ENCODE measurements around the gene LRRK1.
"Not testable (repeated sequence)": the region's sequence is repeated elsewhere in the genome, so short reads cannot be mapped to it uniquely, and the experiment has no call there.

The LRRK1 gene

DNA sequence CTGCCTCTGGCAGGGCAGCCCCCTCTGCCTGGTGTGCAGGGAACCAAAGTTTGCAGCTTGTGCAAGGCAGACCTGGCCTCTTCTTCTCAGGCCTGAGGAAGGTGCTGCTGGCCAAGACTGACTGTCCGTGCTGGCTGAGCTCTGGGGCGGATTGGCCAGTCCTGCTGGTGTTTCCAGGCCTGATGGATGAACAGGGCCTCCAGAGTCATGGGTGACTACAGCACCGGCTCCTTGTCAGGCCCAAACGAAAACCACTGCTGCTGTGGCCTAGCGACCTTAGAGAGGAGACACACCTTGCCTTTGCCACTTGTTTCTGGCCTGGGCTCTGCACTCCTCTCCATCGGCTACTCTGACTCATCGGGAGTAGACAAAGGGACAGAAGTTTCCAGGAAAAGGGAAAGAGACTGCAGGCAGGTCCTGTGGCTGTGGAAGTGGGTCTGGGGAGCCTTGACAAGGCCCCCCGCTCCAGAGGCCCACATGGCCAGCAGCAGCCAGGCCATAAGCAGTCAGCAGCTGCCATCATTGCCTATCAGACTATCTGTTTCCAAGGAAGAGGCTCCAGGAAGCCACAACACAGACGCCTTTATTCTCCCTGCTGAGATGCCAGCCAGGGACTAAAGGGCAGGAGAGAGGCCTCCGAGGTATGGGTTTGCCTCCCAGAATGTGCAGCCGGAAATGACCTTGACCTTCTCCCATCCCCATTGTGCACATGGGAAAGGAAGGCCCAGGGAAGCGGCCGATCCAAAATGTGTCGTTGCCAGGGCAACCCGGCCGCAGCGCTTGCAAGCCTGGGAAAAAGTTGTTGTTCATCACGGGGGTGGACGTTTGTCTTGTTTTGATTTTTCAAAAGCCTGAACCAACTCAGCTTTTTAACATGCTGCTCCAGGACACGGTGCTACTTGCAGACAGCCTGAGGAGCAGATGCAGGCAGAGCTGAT, 172.2 kb downstream of the LRRK1 start:
- no CpG with 5 or more reads among the region's 20 CpGs for WGBS (ENCODE audit: extremely low coverage, insufficient coverage, low lambda C conversion rate)
- Histone ChIP-seq H3K4ac (ENCODE audit: low read depth, low read length) (no peak overlapping the region), H3K4me3 (ENCODE audit: low read length) (no peak overlapping the region)

DNA sequence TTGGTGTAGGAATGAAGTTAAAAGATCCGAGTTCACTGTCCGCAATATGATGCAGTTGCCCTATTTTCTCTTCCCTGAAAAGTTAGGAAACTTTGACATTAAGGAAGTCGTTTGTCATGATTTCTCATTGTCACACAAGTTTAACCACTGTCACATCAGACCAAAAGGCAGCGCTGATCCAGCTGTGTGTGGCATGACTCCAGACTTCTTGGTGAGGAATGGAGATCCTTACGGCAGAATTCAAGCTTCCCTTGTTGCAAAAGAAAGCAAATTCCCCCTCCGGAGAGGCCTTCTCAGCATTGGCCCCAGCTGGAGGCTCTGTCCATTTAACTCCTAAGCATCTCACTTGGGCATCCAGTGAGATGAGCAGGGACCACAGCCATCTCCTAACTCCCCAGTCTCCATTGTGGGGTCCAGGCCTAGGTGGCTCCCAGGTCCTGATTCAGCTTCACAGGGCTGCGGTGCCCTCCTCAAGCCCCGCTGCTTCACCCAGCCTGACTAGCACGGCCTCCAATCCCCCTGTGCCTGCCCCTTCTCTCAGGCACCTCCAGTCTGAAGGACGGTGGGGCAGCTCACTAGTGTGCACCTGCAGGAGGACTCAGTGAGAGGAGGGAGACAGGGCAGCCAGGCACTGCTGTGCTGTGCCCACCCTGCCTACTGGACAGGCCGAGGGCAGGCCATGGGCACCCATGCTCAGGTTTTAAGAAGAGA, 173.2 kb downstream of the LRRK1 start:
- DNase-seq = no peak
- H3K56ac ChIP-seq (ENCODE audit: low read length) = no peak overlapping the region
- no peak overlapping the region for H4K8ac ChIP-seq (ENCODE audit: low read depth, low read length)
- no peak overlapping the region for H3K9ac ChIP-seq (ENCODE audit: low read length)
- H3K79me2 ChIP-seq (ENCODE audit: control insufficient read depth, insufficient read depth, low read length) = no peaks in the 10 kb centered on the region
- H4K5ac ChIP-seq (ENCODE audit: low read length) = no peak overlapping the region
- no CpG with 5 or more reads among the region's 11 CpGs for WGBS (ENCODE audit: extremely low coverage, insufficient coverage, low lambda C conversion rate)
- no peak overlapping the region for H2BK5ac ChIP-seq (ENCODE audit: low read length)
- H2BK15ac ChIP-seq (replicated peaks; ENCODE audit: low read depth) = no peak overlapping the region
- H3K4ac ChIP-seq (ENCODE audit: low read depth, low read length) = no peak overlapping the region
- no peak overlapping the region for H3K18ac ChIP-seq (ENCODE audit: low read length)
- H3K4me3 ChIP-seq (ENCODE audit: low read length) = no peak overlapping the region
- H3K79me1 ChIP-seq (ENCODE audit: low read length) = no peaks in the 10 kb centered on the region
- no peak overlapping the region for H2BK120ac ChIP-seq (ENCODE audit: low read depth, low read length)
- H3K23ac ChIP-seq (ENCODE audit: low read length) = no peak overlapping the region
- H3K4me1 ChIP-seq (ENCODE audit: control insufficient read depth, low read depth, low read length) = no peaks in the 10 kb centered on the region
- no peaks in the 10 kb centered on the region for H3K36me3 ChIP-seq (ENCODE audit: control insufficient read depth, insufficient read depth, low read length)
- H2AK5ac ChIP-seq (ENCODE audit: low read length) = no peak overlapping the region
- no peaks in the 10 kb centered on the region for H3K27me3 ChIP-seq (ENCODE audit: insufficient read depth, low read length, poor library complexity)
- H3K27ac ChIP-seq (ENCODE audit: low read depth, low read length) = no peak overlapping the region
- H3K4me2 ChIP-seq (ENCODE audit: low read length) = no peak overlapping the region

More for the DNA sequence above, 172.2 kb downstream of the LRRK1 start:
- no peak overlapping the region for H2AK5ac ChIP-seq (ENCODE audit: low read length)
- H3K36me3 ChIP-seq (ENCODE audit: control insufficient read depth, insufficient read depth, low read length) = no peaks in the 10 kb centered on the region
- no peak overlapping the region for H3K18ac ChIP-seq (ENCODE audit: low read length)
- H3K79me1 ChIP-seq (ENCODE audit: low read length) = no peaks in the 10 kb centered on the region
- H3K27me3 ChIP-seq (ENCODE audit: insufficient read depth, low read length, poor library complexity) = no peaks in the 10 kb centered on the region
- H4K8ac ChIP-seq (ENCODE audit: low read depth, low read length) = no peak overlapping the region
- H2BK5ac ChIP-seq (ENCODE audit: low read length) = no peak overlapping the region
- H3K23ac ChIP-seq (ENCODE audit: low read length) = no peak overlapping the region
- H2BK120ac ChIP-seq (ENCODE audit: low read depth, low read length) = no peak overlapping the region
- no peak overlapping the region for H3K4me2 ChIP-seq (ENCODE audit: low read length)
- no peak overlapping the region for H4K5ac ChIP-seq (ENCODE audit: low read length)
- no peak overlapping the region for H3K9ac ChIP-seq (ENCODE audit: low read length)
- H3K27ac ChIP-seq (ENCODE audit: low read depth, low read length) = no peak overlapping the region
- no peaks in the 10 kb centered on the region for H3K4me1 ChIP-seq (ENCODE audit: control insufficient read depth, low read depth, low read length)
- H2BK15ac ChIP-seq (replicated peaks; ENCODE audit: low read depth) = no peak overlapping the region
- no peak for DNase-seq
- H3K56ac ChIP-seq (ENCODE audit: low read length) = no peak overlapping the region
- no peaks in the 10 kb centered on the region for H3K79me2 ChIP-seq (ENCODE audit: control insufficient read depth, insufficient read depth, low read length)

DNA sequence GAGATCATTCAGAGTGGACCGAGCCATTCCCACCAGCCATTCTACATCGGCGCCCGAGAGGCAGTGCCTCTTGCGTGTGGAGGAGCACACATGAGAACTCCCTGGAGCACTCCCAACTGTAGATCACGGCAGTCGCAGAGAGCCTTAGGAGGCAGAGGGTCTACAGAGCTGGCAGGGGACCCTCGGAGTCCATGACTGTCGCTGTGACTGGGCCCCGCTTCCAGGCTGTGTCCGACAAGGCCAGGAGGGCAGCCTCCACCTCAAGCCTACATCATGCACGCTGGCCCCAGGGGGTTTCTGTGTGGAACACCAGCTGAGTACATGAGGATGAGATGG, 173.7 kb downstream of the LRRK1 start:
- Histone ChIP-seq H3K23ac (ENCODE audit: low read length) (no peak overlapping the region), H3K27ac (ENCODE audit: low read depth, low read length) (no peak overlapping the region), H3K27me3 (ENCODE audit: insufficient read depth, low read length, poor library complexity) (no peaks in the 10 kb centered on the region), H3K9ac (ENCODE audit: low read length) (no peak overlapping the region), H3K56ac (ENCODE audit: low read length) (no peak overlapping the region), H3K4me3 (ENCODE audit: low read length) (no peak overlapping the region), H2BK5ac (ENCODE audit: low read length) (no peak overlapping the region), H2AK5ac (ENCODE audit: low read length) (no peak overlapping the region), H4K8ac (ENCODE audit: low read depth, low read length) (no peak overlapping the region), H3K79me2 (ENCODE audit: control insufficient read depth, insufficient read depth, low read length) (no peaks in the 10 kb centered on the region), H3K79me1 (ENCODE audit: low read length) (no peaks in the 10 kb centered on the region), H3K36me3 (ENCODE audit: control insufficient read depth, insufficient read depth, low read length) (no peaks in the 10 kb centered on the region), H3K4ac (ENCODE audit: low read depth, low read length) (no peak overlapping the region), H3K18ac (ENCODE audit: low read length) (no peak overlapping the region), H2BK120ac (ENCODE audit: low read depth, low read length) (no peak overlapping the region), H3K4me1 (ENCODE audit: control insufficient read depth, low read depth, low read length) (no peaks in the 10 kb centered on the region), H4K5ac (ENCODE audit: low read length) (no peak overlapping the region), H3K4me2 (ENCODE audit: low read length) (no peak overlapping the region), H2BK15ac (replicated peaks; ENCODE audit: low read depth) (no peak overlapping the region)
- DNase-seq = no peak
- WGBS (ENCODE audit: extremely low coverage, insufficient coverage, low lambda C conversion rate) = no CpG with 5 or more reads among the region's 12 CpGs

DNA sequence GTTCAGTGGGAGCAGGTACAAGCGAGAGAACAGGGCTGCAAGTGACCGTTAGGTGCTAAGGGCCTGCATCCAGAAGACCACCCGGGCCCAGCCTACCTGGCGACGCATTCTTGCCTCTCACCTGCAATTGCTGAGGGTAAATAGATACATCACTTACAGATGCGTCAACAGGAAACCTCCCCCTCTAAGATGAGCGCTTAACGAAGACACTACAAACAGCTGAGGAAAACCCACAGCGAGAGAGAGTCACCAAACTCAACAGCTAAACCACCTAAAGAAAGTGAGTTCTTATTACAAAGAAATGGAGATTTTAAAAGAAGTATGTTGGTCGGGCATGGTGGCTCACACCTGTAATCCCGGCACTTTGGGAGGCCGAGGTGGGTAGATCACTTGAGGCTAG, 174.8 kb downstream of the LRRK1 start:
- Histone ChIP-seq H3K27ac (ENCODE audit: low read depth, low read length) (no peak overlapping the region), H3K4me2 (ENCODE audit: low read length) (no peak overlapping the region), H2BK15ac (replicated peaks; ENCODE audit: low read depth) (no peak overlapping the region), H3K4ac (ENCODE audit: low read depth, low read length) (no peak overlapping the region), H3K9ac (ENCODE audit: low read length) (no peak overlapping the region), H3K36me3 (ENCODE audit: control insufficient read depth, insufficient read depth, low read length) (no peaks in the 10 kb centered on the region), H3K18ac (ENCODE audit: low read length) (no peak overlapping the region), H3K56ac (ENCODE audit: low read length) (no peak overlapping the region), H2BK120ac (ENCODE audit: low read depth, low read length) (no peak overlapping the region), H3K79me2 (ENCODE audit: control insufficient read depth, insufficient read depth, low read length) (no peaks in the 10 kb centered on the region), H4K8ac (ENCODE audit: low read depth, low read length) (no peak overlapping the region), H3K27me3 (ENCODE audit: insufficient read depth, low read length, poor library complexity) (no peaks in the 10 kb centered on the region), H3K4me1 (ENCODE audit: control insufficient read depth, low read depth, low read length) (no peaks in the 10 kb centered on the region), H2AK5ac (ENCODE audit: low read length) (no peak overlapping the region), H3K79me1 (ENCODE audit: low read length) (no peaks in the 10 kb centered on the region), H4K5ac (ENCODE audit: low read length) (no peak overlapping the region), H3K23ac (ENCODE audit: low read length) (no peak overlapping the region), H3K4me3 (ENCODE audit: low read length) (no peak overlapping the region), H2BK5ac (ENCODE audit: low read length) (no peak overlapping the region)
- no CpG with 5 or more reads among the region's 12 CpGs for WGBS (ENCODE audit: extremely low coverage, insufficient coverage, low lambda C conversion rate)
- no peak for DNase-seq

DNA sequence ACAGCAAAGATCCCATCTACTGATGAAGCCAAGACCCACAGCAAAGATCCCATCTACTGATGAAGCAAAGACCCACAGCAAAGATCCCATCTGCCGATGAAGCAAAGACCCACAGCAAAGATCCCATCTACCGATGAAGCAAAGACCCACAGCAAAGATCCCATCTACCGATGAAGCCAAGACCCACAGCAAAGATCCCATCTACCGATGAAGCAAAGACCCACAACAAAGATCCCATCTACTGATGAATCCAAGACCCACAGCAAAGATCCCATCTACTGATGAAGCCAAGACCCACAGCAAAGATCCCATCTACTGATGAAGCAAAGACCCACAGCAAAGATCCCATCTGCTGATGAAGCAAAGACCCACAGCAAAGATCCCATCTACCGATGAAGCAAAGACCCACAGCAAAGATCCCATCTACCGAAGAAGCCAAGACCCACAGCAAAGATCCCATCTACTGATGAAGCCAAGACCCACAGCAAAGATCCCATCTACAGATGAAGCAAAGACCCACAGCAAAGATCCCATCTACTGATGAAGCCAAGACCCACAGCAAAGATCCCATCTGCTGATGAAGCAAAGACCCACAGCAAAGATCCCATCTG, 176.7 kb downstream of the LRRK1 start:
- H3K4me2 ChIP-seq (ENCODE audit: low read length); H4K5ac ChIP-seq (ENCODE audit: low read length); H3K4ac ChIP-seq (ENCODE audit: low read depth, low read length); H3K9ac ChIP-seq (ENCODE audit: low read length); H3K36me3 ChIP-seq (ENCODE audit: control insufficient read depth, insufficient read depth, low read length); H4K8ac ChIP-seq (ENCODE audit: low read depth, low read length); H3K4me1 ChIP-seq (ENCODE audit: control insufficient read depth, low read depth, low read length); H3K4me3 ChIP-seq (ENCODE audit: low read length); H3K79me2 ChIP-seq (ENCODE audit: control insufficient read depth, insufficient read depth, low read length); DNase-seq; H2AK5ac ChIP-seq (ENCODE audit: low read length); H3K27me3 ChIP-seq (ENCODE audit: insufficient read depth, low read length, poor library complexity); H3K79me1 ChIP-seq (ENCODE audit: low read length); H2BK120ac ChIP-seq (ENCODE audit: low read depth, low read length); H2BK15ac ChIP-seq (replicated peaks; ENCODE audit: low read depth); H3K23ac ChIP-seq (ENCODE audit: low read length); H3K56ac ChIP-seq (ENCODE audit: low read length); H3K18ac ChIP-seq (ENCODE audit: low read length); H2BK5ac ChIP-seq (ENCODE audit: low read length); H3K27ac ChIP-seq (ENCODE audit: low read depth, low read length): not testable (repeated sequence)
- no CpG with 5 or more reads among the region's 6 CpGs for WGBS (ENCODE audit: extremely low coverage, insufficient coverage, low lambda C conversion rate)

All from mesendoderm (in vitro differentiated cells).